K562 (cell line): ENCODE results near the gene POLE2. TPM values are rescaled to one million over a fixed set of nuclear protein-coding genes. Genes with fewer than 3 reads are reported as not detected.

Source experiments
- E2F3 ChIP-seq: fragments of 250-450 bp; sonication (Bioruptor Pico); IDR thresholded peaks from 2 replicates; pipeline ENCODE4 v1.4.0; 2020; ENCODE audit warnings: mild to moderate bottlenecking
- FOXA1 ChIP-seq: fragments of 450-650 bp; IDR thresholded peaks from 2 replicates; pipeline ENCODE4 v1.6.1; 2016; ENCODE audit warnings: mild to moderate bottlenecking, borderline replicate concordance
- HINFP ChIP-seq: fragments of 450-650 bp; conservative IDR thresholded peaks from 2 replicates; pipeline ENCODE4 v1.6.1; 2016; ENCODE audit warnings: missing genetic modification characterization, low read depth, mild to moderate bottlenecking, control low read depth, missing compliant biosample characterization
- RBM15 ChIP-seq: fragments of 200-400 bp; formaldehyde crosslinking; IDR thresholded peaks from 2 replicates; pipeline ENCODE4 v1.6.1; 2018; ENCODE audit warnings: mild to moderate bottlenecking, low read length, moderate library complexity; ENCODE audit not compliant: insufficient read depth
- SMAD1 ChIP-seq: fragments of 150-350 bp; IDR thresholded peaks from 2 replicates; pipeline ENCODE4 v1.6.1; 2014; ENCODE audit warnings: low read length, low read depth; ENCODE audit not compliant: partially characterized antibody
- SP1 ChIP-seq: sonication (generic); formaldehyde crosslinking; IDR thresholded peaks from 2 replicates; pipeline ENCODE4 v1.8.1; 2022; ENCODE audit warnings: mild to moderate bottlenecking, missing genetic modification reagents
- SP2 ChIP-seq: IDR thresholded peaks from 2 replicates; pipeline ENCODE4 v1.6.1; 2011; ENCODE audit warnings: mild to moderate bottlenecking, low read depth, low read length, moderate library complexity; ENCODE audit not compliant: poor library complexity, severe bottlenecking; ENCODE audit errors: extremely low read depth
- USF1 ChIP-seq: sonication (generic); formaldehyde crosslinking; IDR thresholded peaks from 2 replicates; pipeline ENCODE4 v1.9.0; 2022; ENCODE audit warnings: mild to moderate bottlenecking, missing genetic modification reagents
- ZBTB1 ChIP-seq: sonication (generic); formaldehyde crosslinking; IDR thresholded peaks from 2 replicates; pipeline ENCODE4 v1.8.1; 2023; ENCODE audit warnings: missing genetic modification reagents, low read depth, mild to moderate bottlenecking, borderline replicate concordance
- ZKSCAN3 ChIP-seq: fragments of 250-450 bp; sonication (Bioruptor Pico); IDR thresholded peaks from 2 replicates; pipeline ENCODE4 v1.4.0; 2020
- ZNF133 ChIP-seq: fragments of 250-450 bp; sonication (Bioruptor Pico); IDR thresholded peaks from 2 replicates; pipeline ENCODE4 v1.4.0; 2020; ENCODE audit warnings: mild to moderate bottlenecking
- ZNF324 ChIP-seq: fragments of 250-450 bp; sonication (Bioruptor Pico); IDR thresholded peaks from 2 replicates; pipeline ENCODE4 v1.4.0; 2020; ENCODE audit warnings: mild to moderate bottlenecking
- ZNF518B ChIP-seq: fragments of 250-450 bp; sonication (Bioruptor Pico); IDR thresholded peaks from 2 replicates; pipeline ENCODE4 v1.5.0; 2021; ENCODE audit warnings: mild to moderate bottlenecking, moderate library complexity
- ZNF75A ChIP-seq: fragments of 450-650 bp; formaldehyde crosslinking; IDR thresholded peaks from 2 replicates; pipeline ENCODE4 v1.4.0; 2020; ENCODE audit warnings: mild to moderate bottlenecking
- polyA plus RNA-seq, 8 experiments: library from polyadenylated mRNA; depleted of rRNA in 4 of 8; stranded (reverse) in 5 of 8; unstranded in 3 of 8; fragments of >200 nt; fragmentation: Nextera tagmentation in 2 of 8; fragmentation: Illumina TruSeq in 1 of 8; extraction: Ambion mirVana in 2 of 8; extraction: Trizol in 1 of 8; gene quantifications; 2 replicates each; pipeline versions ENCODE4 v1.2.1 to v1.2.3, GENCODE V29; 2011 to 2014; ENCODE audit warnings: inconsistent platforms in 1 of 8, missing spikeins in 1 of 8
- total RNA-seq, 7 experiments: library from RNA; depleted of rRNA in 6 of 7; stranded (reverse); fragments of >200 nt in 6 of 7; fragmentation: Illumina TruSeq in 2 of 7; extraction: Trizol in 2 of 7; gene quantifications; 2 replicates each; pipeline versions ENCODE4 v1.2.1 to v1.2.3, GENCODE V29; 2011 to 2021; ENCODE audit warnings: low replicate concordance in 1 of 7
- TF ChIP-seq, protein P1 (sequence below): fragments of 450-650 bp; IDR thresholded peaks from 2 replicates; pipeline ENCODE4 v1.7.0; 2016; ENCODE audit warnings: borderline replicate concordance
- TF ChIP-seq, protein P2 (sequence below), 2 experiments: fragments of 450-650 bp; conservative IDR thresholded peaks; 2 replicates each; pipeline ENCODE4 v1.6.1; 2017; ENCODE audit warnings: mild to moderate bottlenecking in 2 of 2, moderate library complexity in 2 of 2

The POLE2 gene
- total and polyA plus RNA-seq, 9 of the 15 experiments (the other 6 are each of a cell fraction or from before 2014, with no cell fraction given): 30.7 to 78.4 (median 55.4) TPM

DNA sequence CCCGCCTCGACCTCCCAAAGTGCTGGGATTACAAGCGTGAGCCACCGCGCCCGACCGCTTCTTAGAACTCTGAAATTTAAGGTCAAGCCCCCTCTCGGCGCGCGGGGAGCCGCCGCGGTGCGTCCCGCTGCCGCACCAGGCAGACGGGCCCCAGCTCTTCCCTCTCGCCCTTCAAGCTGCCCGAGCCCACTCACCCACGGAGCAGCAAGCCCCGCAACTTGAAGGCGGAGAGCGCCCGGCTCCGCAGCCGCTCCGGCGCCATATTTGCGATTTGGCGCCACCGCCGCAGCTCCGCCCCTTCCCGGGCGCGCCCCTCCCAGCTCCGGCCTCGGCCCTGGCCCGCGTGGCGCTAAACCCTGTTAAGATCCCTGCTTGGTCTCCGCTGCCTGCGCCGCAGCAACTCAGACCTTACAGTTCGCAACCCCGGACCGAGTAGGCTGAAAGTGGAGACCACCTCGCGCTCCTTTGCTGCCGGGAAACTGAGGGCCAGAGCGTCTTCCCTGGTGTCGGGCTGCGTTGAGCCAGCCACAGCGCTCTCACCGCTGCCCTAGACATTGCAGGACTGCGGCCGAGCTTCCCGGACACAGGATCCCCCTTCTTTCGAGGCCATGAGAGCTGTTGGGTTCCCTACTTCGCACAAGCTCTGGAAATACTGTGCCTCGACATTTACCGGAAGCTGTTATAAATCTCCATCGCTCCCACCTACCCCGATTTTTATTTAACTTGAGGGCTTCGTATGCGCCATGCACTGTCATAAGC is at the start of gene POLE2 (continued):
- TF ChIP-seq USF1 (no peak), E2F3 (CRISPR knock-in tag) (peak; percentile 94), SP1 (CRISPR knock-in tag) (peak; percentile 68; the same call in 1 of the 2 replicates), ZNF75A (CRISPR knock-in tag) (no peak), SP2 (no peak), ZKSCAN3 (no peak), SMAD1 (no peak), HINFP (no peak), ZNF133 (CRISPR knock-in tag) (no peak), ZNF518B (CRISPR knock-in tag) (no peak), ZNF324 (CRISPR knock-in tag) (no peak), ZBTB1 (no peak), RBM15 (no peak), FOXA1 (no peak)
- TF ChIP-seq, protein P1, sequence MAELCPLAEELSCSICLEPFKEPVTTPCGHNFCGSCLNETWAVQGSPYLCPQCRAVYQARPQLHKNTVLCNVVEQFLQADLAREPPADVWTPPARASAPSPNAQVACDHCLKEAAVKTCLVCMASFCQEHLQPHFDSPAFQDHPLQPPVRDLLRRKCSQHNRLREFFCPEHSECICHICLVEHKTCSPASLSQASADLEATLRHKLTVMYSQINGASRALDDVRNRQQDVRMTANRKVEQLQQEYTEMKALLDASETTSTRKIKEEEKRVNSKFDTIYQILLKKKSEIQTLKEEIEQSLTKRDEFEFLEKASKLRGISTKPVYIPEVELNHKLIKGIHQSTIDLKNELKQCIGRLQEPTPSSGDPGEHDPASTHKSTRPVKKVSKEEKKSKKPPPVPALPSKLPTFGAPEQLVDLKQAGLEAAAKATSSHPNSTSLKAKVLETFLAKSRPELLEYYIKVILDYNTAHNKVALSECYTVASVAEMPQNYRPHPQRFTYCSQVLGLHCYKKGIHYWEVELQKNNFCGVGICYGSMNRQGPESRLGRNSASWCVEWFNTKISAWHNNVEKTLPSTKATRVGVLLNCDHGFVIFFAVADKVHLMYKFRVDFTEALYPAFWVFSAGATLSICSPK: no peak
- TF ChIP-seq, protein P2, sequence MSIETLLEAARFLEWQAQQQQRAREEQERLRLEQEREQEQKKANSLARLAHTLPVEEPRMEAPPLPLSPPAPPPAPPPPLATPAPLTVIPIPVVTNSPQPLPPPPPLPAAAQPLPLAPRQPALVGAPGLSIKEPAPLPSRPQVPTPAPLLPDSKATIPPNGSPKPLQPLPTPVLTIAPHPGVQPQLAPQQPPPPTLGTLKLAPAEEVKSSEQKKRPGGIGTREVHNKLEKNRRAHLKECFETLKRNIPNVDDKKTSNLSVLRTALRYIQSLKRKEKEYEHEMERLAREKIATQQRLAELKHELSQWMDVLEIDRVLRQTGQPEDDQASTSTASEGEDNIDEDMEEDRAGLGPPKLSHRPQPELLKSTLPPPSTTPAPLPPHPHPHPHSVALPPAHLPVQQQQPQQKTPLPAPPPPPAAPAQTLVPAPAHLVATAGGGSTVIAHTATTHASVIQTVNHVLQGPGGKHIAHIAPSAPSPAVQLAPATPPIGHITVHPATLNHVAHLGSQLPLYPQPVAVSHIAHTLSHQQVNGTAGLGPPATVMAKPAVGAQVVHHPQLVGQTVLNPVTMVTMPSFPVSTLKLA (conservative IDR thresholded peaks at IDR 0.05): peak in 1 of 2 experiments; percentile 39; a peak in 2 of 4 replicates
